GM18868 (cell line): ENCODE results near the gene GAST.
"Not testable (repeated sequence)": the region's sequence is repeated elsewhere in the genome, so short reads cannot be mapped to it uniquely, and the experiment has no call there.

Experiments
- ATAC-seq: cut with Tn5 transposase; IDR thresholded peaks from one replicate; pipeline ENCODE4 v1.9.1; 2021; ENCODE audit warnings: mild to moderate bottlenecking, moderate library complexity; ENCODE audit not compliant: unreplicated experiment

Gene GAST, protein sequence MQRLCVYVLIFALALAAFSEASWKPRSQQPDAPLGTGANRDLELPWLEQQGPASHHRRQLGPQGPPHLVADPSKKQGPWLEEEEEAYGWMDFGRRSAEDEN

DNA sequence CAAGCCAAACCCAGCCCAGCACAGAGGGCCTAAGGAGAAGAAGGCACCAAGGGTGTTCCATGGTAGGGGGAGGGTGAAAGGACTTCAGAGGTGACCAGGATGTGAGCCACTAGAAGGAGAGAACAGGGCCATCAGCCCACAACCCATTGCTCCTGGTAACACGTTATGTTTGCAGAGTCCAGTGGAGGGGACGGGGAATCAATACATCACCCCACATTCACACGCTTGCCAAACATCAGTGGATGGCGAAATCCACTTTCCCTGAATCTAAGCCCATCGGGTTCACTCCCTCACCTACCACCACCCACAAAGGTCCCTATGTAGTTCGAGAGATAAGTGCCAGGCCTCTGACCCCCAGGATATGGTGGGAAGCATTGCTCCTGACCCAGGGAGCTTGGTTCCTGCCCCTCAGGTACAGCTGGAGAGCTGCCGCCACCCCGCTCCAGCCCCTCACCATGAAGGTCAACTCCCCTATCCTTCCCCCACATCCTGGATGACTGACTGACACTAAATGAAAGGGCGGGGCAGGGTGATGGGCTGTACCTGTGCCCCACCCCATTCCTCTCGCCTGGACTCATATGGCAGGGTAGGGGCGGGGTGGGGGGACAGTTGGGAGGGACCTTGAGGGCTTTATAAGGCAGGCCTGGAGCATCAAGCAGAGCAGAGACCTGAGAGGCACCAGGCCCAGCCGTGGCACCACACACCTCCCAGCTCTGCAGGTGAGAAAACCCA, at the start of gene GAST:
TSS of gene GAST (plus strand) at position 663 of the 732 bp plus-strand sequence. CDS start 3,106 bp downstream, outside the sequence.
- ATAC-seq = no peak

DNA sequence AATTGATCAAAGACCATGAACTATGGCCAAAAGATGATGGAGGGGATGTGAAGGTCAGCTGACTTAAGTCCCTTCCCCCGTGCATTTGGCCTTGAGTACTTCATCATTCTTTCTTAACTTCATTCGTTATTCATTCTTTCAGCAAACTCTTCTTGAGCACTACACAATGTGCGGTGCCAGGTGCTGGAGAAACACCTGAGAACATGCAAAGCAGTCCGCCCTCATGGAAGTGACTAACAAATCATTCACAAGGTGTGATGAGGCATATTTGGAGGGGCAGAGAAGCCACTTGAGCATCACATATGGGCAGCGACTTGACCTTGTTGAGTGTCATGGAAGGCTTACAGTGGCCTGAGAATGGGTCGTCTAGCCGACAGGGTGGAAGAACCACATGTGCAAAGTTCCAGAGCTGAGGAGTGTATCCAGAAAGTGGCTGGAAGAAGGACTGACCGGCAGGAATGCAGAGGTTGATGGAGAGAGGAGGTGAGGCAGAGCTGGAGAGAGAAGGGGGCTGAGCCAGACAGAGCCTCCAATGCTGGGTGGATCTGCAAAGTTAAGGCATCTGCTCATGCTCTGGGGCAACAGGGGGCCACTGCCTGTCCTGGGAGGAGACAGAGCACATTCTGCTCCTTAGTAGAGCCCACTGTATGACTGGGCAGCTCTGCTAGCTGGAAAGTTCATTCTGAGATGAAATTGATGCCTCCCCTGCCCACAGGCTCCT, 48.5 kb upstream of the GAST start:
- ATAC-seq = no peak

DNA sequence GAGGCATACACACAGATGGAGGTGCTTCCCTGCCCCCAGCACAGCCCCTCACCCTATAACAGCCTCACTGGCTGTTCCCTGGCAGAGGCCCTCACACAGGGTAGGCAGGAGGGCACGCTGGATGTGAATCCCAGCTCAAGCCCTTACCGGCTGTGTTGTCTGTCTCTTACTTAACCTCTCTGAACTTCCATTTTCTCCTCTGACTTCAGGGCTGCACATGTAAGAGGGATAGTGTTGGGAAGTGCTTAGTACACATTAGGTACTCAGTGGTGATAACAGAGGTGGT, 48.0 kb upstream of the GAST start:
- no peak for ATAC-seq

DNA sequence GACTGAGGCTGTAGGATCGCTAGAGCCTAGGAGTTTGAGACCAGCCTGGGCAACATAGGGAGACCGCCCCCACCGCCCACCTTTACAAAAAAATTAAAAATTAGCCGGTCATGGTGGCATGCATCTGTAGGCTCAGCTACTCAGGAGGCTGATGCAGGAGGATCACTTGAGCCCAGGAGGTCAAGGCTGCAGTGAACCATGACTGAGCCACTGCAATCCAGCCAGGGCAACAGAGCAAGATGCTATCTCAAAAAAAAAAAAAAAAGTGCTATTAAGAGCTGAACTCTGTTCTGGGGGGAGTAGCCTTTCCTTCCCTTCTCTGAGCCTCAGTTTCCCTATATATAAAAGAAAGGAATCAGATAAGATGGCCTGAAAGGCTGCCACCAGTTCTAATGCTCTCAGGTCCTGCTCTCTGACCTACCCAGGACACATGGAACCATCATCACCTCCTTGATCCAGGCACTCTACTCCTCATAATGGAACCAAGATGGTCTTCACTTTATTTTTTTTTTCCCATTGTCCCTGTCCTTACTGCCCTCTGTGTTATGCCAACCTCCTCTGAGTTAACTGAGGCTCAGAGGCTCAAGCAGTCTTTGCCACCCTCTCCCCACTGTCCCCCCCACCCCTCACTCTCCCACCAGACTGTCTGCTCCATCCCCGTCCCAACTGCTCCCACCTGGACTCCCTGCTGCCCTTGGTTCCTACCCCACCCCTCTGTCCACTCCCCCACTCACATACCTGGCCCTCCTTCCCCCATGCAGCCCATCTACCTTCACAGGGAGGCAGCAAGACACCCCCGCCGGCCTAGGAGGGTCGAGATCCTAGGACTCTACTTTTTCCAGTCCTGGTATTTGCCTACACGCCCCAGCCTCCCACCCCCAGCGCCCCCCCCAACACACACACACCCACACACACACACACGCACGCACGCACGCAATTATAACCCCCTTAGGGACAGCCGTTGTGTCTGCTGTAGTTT, 47.3 kb upstream of the GAST start:
- ATAC-seq = no peak

DNA sequence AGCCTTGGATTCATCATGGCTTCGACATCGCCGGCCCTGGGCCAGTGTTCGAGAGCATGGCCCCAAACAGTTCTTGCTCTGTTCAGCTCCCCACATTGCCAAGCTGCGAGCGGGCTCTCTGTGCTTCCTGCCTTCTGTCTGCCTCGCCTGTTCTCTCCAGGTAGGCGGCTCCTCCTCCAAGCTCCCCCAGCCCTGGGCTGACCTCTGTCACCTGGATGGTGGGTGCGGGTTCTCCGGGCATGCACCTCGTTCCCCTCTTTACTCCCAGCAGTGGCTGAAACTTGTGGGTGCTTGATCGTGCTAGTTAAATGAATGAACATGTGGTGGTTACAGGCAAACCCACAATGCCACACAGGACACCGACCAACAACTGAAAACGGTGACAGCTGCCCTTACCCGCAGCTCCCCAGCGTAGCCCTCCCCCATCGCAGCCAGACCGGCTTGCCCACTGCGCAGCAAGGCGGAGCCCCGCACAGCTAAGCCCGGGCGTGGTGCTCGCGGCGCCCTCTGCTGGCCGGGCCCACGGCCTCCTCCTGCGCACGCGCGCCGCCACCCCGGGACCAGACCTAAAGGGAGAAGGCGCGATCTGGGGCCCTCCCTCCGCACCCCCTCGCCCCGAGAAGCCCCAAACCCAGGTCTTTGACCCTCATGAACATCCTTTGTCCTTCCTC, 46.4 kb upstream of the GAST start:
- ATAC-seq = peak; percentile 73

DNA sequence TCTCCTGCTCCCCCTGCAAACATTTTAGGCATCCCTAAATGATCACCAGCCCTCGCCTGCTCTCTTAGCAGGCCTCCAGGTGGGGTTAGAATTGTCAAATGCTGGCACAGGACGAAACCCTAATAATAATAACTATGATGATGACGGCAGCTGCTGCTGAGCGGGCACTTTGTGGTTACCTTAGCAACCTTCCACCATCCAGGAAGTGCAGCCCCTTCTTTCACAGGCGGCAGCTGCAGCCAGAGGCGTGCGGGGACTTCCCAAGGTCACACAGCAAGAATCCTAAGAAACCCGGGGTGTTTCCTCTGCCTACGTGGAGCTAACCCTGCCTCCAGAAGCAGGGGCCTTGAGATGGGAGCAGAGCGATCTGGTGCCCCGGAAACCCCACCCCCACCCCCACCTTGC, 45.9 kb upstream of the GAST start:
- peak; percentile 46 for ATAC-seq

DNA sequence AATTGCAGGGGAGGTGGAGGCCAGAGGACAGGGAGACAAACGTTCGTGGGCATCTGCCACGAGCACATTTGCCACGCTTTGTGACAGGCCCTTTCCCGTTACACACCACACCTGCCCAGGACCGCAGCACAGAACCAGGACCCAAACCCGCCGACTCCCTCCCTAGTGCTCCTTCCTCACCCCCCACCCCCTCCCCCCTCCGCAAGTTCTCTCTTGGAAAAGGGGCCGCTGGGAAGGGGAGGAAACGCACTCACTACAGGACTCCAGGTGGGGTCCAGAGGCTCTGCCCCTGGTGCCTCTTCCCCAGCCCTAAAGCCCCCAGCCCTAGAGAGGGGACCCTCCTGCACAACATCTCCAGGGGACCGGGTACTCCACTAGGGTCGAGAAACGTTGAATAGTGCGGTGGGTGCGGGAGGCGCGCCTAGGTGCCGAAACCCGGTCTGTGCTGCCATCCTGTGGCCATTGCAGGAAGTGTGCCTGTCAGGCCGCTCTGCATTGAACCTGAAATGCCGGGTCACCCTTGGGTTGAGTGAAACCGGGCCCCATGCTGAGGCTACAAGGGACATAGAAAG, 45.3 kb upstream of the GAST start:
- ATAC-seq = peak; percentile 45

DNA sequence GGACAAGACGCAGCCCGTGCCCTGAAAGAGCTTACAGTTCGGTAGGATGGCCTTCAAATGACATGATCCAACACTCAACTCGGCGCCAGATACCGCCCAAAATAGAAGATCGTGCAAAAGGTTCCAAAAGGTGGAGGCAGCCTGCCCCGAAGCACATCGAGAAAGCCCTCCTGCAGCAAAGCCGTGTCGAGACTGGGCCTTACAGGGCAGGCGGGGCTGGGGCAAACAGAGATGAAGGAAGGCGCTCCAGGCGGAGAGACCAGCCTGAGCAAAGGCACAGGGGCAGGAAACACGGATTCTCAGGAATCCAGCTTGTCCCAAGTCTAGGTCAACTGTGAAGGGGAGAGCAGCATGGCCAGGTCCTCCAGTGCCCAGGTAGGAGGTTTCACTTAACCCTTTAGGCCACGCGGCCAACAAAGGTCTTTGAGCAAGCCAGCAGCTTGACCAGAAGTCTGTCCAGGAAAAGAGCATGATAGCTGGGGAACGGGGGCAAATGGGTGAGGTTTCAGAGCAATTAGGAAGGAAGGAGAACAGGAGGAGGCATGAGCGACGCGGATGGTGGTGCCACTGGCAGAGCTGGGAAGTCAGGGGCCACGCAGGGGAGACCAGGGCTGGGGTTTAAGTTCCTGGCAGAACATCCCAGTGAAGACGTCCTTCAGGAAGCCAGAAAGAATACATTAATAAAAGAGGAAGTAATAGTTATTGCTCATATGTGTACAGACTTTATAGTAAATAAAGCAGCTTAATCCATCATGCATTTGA, 44.7 kb upstream of the GAST start:
- no peak for ATAC-seq

DNA sequence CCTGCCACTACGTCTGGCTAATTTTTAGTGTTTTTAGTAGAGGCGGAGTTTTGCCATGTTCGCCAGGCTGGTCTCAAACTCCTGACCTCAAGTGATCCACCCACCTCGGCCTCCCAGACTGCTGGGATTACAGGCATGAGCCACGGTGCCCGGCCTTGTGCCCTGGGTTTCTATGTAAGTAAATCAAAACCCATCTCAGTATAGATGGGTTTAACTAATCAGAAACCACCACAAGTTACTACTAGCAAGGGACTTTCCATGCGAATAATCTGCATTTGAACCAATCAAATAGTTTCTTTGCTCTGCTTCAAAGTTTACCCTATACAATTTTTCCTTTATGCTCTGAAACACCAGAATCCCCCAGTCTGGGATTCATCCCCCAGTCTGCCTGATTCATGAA, 40.0 kb upstream of the GAST start:
- no peak for ATAC-seq

DNA sequence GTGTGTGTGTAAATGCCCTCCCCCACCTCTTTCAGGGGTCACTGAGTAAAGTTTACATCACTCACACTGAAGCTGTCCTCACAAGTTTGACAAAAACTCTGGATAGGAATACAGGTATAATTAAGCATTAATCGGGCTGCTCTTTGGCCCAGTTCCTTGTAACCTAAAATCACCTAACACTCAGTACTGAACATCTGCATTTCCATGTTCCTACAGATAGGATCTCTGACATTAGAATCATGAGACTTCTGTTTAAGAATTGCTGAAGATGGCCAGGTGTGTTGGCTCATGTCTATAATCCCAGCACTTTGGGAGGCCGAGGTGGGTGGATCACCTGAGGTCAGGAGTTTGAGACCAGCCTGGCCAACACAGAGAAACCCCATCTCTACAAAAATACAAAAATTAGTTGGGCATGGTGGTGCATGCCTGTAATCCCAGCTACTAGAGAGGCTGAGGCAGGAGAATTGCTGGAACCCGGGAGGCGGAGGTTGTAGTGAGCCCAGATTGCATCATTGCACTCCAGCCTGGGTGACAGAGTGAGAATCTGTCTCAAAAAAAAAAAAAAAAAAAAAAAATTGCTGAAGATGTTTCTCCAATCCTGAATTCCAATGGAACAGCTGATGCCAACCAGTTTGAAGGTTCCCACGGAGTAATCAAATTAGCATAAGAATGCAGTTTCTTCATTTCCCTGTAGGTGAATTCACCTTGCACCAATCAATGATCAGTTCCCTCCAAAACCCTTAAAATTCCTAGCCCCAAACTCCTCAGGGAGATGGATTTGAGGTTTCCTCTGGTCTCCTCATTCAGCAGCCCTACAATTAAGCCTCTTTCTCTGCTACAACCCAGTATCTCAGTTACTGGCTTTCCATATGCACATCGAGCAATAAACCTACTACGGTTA, 36.7 kb upstream of the GAST start:
- ATAC-seq = not testable (repeated sequence)

DNA sequence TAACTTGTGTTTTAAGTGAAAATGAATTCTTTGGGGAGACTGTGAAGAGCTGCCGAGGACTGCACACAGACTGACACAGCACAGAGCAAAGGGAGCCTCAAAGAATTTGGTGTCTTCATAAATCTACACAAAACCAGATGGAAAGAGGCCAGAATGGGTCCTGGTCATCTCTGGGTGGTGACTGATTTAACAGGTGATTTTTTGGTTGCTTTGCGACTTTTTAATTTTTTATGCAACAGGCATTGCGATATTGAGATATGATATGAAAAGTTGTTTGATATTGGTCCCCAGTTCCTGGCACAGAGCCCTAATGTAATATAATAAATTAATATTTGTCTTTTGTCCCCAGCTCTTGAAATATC, 36.1 kb upstream of the GAST start:
- ATAC-seq = no peak

DNA sequence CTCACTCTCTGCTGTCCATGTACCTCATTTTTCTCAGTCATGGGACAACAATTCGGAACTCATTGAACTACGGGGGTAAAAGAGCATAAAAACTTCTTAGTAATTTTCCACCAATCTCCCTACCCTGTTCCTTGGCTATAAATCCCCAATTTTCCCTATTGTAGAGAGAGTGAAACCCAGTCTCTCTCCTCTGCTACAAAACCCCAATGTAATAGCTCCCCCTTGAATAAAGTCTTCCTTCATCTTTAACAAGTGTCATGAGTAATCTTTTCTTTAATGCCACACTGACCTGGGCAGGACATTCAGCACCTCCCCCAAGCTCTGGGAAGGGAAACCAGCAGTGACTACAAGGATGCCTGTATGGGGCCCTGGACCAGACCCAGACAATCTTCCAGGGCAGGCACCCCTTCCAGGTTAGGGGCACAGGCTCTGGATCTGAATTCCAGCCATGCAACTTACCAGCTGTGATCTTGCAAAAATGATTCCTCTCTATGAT, 33.7 kb upstream of the GAST start:
- ATAC-seq = no peak

DNA sequence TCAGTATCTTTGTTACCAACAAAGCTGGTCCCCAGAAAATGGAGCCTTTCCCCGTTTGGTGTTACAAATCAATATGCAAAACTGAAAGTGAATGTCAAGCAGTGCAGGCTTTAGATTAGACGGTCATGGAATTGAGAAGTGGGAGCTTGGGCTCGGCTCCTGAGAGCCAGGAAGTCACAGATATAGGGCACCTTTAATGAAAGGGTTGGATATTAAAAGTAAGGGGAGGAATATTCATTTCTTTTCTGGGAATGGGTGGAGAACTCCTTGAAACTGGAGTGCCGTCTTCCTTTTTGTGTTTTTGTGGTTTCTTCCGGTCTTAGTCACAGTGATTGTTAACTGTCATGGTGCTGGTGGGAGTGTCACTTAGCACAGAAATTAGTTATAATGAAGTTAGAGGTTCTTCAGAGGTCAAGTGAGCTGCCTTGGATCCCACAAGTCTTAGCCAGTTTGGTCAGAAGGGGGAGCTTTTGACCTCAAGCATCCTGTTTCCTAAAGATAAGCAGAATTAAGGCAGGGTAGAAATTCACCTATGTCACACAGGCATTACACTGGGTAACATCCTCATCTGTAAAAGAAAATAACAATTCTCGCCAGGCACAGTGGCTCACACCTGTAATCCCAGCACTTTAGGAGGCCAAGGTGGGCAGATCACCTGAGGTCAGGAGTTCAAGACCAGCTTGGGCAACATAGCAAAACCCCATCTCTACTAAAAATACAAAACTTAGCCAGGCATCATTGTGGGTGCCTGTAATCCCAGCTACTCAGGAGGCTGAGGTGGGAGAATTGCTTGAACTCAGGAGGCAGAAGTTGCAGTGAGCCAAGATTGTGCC, 33.0 kb upstream of the GAST start:
- no peak for ATAC-seq

DNA sequence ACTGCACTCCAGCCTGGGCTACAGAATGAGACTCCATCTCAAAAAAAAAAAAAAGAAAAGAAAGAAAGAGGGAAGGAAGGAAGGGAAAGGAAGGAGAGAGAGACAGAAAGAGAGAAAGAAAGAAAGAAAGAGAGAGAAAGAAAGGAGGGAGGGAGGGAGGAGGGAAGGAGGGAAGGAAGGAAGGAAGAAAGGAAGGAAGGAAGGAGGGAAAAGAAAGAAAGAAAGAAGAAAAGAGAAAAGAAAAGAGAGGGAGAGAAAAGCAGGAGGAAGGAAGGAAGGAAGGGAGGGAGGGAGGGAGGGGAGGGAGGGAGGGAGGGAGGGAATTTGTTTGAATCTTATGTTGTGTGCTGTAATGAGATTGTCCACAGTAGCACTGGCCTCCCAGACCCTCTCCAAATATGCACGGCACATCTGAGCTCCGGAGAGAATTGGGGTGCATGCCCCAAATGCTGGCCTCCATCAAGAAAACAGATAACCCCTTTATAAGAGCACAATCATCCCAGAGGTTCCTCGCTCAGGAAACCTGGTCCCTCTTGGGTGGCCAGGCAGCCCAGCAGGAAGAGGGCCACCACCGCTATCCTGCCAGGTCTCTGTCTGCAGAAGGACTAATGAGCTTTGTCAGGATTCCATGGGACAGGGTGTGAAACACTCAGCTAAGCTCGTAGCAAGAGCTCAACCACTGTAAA, 32.2 kb upstream of the GAST start:
- ATAC-seq = no peak

DNA sequence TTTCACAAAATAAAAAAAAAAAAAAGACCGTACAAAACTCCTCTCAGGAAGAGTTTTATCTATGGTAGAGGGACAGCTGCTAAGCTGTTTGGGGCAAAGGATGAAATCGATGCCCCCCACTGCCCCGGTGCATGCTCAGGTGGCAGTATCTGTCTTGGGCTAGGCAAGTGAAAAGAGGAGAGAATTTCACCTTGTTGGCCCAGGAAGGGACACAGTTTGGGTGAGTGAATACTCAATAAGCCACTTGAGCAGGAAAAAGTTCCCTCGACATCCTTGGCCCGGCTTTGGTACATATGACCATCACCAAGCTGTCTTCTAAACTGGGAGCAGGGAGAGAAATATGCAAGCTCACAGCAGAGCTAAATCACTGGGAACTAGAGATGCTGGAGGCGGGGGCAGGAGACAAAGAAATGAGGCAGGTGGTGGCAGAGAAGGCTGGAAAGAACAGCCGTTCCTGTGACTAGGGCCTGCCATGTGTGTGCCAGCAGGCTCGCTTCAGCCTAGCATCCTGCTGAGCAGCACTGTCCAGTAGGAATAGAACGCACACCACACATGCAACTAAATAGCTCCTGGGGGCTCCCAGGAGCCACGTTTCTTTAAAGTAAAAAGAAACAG, 31.6 kb upstream of the GAST start:
- ATAC-seq = no peak

DNA sequence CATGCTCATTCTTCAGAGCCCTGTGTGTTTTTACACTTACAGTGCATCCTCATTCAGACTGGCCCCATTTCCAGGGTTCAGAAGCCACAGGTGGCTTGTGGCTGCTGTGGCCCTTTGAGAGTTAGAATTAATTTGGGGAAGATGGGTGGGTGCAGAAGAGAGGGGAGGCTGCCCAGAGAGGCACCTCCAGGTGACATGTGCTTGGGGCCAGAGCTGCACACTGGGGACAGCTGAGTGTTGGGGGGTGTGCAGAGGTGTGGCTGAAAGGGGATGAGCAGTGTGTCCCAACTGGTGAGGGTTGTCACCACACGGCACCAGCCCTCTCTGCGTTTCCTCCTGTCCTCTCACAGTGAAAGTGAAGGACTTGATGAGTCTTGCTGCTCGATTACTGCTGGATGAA, 30.4 kb upstream of the GAST start:
- ATAC-seq = no peak

DNA sequence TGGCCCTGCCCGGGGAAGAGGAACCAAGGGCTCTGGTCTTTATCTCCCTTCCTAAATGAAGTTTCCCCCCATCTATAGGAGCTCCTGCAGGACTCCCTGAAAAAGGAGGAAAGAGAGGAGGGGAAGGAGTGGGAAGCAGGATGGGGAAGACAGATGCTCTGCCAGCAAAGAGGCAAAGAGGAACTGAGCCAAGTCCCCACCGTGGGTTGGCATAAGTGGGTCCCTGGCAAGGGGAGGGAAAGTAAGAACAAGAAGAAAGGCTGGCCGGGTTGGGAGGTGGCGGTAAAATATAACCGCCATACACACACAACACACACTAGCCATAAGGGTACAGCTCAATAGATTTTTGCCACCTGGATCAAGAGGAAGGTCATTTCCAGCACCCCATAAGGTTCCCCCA, 29.5 kb upstream of the GAST start:
- ATAC-seq = no peak
